Measurements from ENCODE around the gene SLC10A4. TPM values are rescaled to one million over a fixed set of nuclear protein-coding genes. Genes with fewer than 3 reads are reported as not detected.

Gene SLC10A4, protein sequence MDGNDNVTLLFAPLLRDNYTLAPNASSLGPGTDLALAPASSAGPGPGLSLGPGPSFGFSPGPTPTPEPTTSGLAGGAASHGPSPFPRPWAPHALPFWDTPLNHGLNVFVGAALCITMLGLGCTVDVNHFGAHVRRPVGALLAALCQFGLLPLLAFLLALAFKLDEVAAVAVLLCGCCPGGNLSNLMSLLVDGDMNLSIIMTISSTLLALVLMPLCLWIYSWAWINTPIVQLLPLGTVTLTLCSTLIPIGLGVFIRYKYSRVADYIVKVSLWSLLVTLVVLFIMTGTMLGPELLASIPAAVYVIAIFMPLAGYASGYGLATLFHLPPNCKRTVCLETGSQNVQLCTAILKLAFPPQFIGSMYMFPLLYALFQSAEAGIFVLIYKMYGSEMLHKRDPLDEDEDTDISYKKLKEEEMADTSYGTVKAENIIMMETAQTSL
- 0.41 TPM for total RNA-seq

DNA sequence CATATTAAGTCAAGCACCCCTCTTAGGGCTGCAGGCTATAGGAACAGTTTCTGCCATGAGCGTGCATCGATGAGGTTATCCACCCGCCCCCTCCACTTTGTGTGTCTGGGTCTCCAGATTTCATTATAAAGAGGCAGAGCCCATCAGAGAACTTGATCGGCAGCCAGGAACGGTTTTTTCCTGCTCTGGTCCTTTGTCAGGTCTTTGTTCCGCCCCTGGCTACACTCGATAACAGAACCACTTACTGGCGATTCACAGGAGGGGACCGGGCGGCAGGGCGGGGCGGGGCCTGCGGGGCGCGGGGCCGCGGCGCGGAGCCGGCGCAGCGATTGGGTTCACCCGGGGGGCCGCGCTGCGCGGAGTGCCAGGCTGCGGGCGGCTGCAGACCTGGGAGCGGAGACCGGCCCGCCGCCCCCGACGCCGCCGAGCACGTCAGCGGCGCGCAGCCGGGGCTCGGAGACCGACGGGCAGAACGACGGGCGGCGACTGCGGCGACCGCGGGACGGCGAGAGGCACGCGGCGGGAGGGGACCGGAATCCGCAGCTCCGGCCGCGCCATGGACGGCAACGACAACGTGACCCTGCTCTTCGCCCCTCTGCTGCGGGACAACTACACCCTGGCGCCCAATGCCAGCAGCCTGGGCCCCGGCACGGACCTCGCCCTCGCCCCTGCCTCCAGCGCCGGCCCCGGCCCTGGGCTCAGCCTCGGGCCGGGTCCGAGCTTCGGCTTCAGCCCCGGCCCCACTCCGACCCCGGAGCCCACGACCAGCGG lies at the start of gene SLC10A4:
Gene SLC10A4, plus strand, starts transcription at position 338 of the 771 bp plus-strand sequence. Its CDS starts 219 bp downstream, at position 557.

DNA sequence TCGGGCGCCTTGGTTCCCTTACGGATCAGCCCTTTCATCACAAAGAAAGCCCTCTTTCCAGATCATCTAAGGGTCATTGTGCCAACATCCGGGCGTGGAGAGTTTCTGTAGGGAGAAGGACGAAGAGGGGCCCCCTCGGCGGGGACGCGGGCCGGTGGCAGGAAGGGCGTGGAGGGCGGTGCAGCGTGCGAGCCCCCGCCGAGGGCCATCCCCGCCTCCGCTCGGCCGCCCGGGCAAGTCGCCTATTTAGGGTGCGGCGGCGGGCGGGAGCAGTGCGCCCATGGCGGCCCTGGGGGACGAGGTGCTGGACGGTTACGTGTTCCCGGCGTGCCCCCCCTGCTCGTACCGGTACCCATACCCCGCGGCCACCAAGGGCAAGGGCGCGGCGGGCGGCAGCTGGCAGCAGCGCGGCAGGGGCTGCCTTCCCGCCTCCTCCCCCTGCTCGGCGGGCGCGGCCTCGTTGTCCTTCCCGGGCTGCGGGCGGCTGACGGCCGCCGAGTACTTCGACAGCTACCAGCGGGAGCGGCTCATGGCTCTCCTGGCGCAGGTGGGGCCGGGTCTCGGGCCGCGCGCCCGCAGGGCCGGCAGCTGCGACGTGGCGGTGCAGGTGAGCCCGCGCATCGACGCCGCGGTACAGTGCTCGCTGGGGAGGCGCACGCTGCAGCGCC lies 7.0 kb downstream of the SLC10A4 start, which contains the start of gene ZAR1:
Gene ZAR1, plus strand, starts transcription at position 241 of the 668 bp plus-strand sequence. Its CDS starts 40 bp downstream, at position 281.

Other genes with a start within 250 kb of the SLC10A4 start
- gene TEC, start 213.5 kb upstream of the SLC10A4 start, total RNA-seq, result 2.8 TPM
- 48.2 TPM for gene SLAIN2, start 141.8 kb upstream of the SLC10A4 start, total RNA-seq
- not detected for gene ZAR1, start 6.9 kb downstream of the SLC10A4 start, total RNA-seq

All from metanephros (tissue), 1 donor.